Stimulated activated CD8-positive, alpha-beta memory T cell treated with anti-CD3 and anti-CD28 coated beads, Interleukin-2, amount 100 ng/mL, for 48 hours (primary cell): ENCODE data around the gene DAGLA.
A peak's percentile ranks its signal among the peaks of the same experiment; 100 is the strongest.

Experiments used
- DNase-seq, 2 donors: peaks; one replicate each; pipeline ENCODE4 v3.0.0-alpha.2; 2020; ENCODE audit warnings: low read depth in 2 of 2

Gene DAGLA

DNA sequence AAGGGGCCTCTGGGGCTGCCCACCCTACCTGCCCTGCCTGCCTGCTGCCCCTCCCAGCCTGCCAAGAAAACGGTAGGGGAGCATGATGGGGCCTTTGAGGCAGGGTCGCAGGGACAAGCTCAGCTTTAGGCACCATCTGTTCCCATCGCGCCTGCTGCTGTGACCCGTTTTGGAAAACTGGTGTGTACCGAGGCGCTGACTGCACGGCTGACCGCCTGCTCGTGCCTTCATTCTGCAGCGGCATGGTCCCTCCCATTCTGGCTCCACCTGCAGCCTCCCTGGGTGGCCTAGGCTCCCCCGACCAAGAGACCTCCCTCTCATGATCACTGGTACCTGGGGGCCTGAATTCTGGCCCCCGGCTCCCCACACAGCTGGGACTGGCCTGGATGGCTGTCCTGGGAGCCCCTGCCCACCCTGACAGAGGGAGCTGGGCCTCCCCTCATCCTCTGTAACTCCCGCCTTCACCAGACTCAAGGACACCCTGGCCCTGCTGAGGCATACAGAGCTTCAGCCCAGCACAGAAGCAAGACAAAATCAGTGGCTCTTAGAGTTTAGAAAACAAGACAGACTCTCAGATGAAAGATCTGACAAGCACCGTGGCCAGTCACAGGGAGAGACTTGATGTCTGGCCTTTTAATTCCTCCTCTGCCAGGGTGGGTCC lies 65.7 kb downstream of the DAGLA start:
- no peak for DNase-seq

DNA sequence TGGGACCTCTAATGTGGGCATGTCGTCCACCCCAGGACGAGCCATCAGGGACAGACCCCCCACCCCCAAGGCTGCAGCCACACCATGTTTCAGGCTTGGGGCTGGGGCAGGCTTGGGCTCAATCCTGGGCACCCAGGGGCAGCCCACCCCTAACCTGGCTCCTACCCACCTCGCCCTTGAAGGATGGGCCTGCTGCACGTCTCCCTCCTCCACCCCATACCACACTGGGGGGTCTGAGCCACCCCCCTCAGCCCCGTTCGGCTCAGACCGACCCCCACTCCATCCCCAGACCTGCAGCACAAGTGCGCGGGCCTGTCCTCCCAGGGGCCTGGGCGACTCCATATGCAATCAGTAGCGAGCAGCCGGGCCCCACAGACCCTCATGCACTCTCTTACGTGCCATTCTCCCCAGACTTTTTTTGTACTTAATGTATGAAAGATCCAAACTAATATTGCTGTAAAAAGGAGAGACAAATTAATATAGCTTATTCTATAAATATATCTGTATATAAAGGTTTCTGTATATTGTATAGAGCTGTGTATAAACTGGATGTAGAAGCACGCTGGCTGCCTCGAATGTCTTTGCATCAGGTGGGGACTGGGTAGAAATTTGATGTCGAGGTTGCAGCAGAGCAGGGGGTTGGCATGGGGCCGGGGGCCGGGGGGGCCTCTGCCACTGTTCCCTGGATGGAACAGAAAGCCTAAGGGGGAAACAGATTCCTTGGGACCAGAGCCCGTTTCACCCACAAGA lies 66.4 kb downstream of the DAGLA start:
- DNase-seq = no peak

DNA sequence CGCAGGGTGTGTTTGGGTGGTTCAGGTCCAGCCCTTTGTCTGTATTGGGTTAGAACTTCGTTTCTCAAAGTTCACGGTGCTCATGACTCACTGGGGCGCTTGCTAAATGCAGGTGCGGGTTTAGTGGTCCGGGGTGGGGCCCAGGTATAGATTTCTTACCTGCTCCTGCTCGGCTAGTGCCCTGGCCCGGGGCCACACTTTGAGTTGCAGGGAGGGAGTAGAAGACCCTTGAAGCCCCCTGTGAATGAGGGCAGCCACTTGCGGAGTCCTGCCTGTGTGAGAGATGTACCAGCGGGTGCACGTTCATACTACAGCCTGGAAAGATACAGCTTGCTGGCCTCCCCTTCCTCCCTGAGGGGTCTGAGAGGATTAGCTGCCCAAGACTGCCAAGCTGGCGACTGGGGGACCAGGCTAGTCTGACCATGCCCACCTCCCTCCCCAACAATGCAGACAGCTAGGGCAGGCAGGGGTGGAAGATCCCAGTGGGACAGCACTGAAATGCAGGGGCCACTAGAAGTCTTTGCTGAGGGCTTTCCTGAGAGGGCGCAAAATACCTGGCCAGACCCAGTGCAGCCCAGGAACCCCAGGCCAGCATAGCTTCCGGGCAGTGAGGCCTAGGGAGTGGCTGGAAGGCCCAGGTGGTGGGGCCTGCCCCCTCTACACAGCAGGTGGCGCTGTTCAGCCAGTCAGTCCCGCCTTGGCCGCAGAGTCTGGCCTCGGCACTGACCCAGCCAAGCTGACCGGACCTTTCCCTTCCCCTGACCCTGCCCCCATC lies 67.2 kb downstream of the DAGLA start:
- peak; percentile 25 to 40 for DNase-seq

DNA sequence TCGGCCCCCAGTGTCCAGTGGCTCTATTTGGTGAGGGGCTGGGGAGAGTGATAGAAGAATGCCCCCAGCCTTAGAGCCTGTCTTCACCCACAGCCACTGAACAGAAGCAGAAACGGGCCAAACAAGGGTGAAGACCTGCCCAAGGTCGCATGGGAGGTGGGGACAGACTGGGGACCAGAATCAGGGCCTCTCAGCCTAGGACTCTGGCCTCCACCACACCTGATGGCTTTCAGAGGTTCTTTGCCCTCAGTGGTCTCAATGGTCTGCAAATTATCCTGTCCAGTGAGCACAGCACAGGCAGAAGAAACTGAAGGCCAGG lies 67.7 kb downstream of the DAGLA start:
- DNase-seq = no peak

DNA sequence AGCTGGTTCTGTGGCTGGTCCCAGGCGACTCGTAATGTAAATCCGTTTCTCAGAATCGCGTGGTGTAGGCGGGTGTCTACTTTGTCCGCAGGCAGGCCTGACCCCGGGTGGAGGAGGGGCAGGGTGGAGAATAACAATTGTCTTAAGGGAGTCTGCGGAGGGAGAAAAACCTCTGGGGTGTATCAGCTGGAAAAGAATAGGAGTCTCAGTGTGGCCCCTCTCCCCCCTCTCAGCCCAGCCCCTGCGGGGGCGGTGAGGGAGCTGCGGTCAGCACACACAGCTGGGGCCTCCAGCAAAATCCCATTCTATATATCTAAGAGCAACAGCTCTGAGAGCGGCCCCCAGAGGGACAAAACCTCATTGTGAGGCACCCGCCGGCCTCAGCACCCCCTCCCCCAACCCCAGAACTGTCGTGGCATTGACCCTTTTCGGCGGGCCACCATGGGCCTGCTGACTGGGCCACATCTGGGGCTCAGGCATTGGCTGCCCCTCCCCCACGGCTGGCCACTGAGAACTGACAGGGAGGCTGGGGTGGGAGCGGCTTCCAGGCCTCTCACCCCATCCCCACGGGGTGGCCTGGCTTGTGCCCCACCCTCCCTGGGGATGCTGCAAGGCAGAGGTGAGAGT lies 69.5 kb downstream of the DAGLA start:
- DNase-seq = no peak

DNA sequence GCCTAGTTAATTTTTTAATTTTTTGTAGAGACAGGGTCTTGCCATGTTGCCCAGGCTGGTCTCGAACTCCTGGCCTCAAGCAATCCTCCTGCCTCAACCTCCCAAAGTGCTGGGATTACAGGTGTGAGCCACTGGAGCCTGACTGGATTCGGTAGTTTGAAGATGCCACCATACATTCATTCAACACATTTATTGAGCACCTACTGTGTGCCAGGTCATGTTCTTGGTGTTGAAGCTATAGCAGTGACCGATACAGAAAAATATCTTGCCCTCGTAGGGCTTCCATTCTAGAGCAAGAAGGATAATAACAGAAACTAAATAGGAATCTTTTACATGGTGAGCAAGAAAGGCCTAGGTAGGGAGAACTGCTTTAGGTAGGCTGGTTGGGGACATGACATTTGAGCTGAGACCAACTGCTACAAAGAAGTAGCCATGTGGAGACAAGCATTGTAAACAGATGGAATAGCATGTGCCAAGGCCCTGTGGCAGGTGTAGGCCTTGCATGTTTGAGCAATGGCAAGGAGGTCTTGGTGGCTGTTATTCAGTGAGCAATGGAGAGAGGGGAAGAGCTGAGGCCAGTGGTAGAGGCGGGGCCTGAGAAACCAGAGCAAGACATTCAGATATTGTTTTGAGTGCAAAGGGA lies 70.6 kb downstream of the DAGLA start:
- no peak for DNase-seq

DNA sequence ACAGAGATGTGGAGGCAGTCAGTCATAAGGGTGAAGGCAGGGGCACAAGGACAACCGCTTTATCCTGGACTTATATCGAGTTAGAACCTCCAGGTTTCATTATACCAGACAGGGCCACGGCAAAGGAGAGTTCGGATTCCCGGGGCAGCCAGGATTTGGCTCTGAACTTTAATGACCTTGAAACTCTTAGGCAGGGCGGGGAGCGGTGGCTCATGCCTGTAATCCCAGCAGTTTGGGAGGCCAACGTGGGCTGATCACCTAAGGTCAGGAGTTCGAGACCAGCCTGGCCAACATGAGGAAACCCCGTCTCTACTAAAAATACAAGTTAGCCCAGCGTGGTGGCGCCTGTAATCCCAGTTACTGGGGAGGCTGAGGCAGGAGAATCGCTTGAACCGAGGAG lies 71.2 kb downstream of the DAGLA start:
- DNase-seq = no peak

DNA sequence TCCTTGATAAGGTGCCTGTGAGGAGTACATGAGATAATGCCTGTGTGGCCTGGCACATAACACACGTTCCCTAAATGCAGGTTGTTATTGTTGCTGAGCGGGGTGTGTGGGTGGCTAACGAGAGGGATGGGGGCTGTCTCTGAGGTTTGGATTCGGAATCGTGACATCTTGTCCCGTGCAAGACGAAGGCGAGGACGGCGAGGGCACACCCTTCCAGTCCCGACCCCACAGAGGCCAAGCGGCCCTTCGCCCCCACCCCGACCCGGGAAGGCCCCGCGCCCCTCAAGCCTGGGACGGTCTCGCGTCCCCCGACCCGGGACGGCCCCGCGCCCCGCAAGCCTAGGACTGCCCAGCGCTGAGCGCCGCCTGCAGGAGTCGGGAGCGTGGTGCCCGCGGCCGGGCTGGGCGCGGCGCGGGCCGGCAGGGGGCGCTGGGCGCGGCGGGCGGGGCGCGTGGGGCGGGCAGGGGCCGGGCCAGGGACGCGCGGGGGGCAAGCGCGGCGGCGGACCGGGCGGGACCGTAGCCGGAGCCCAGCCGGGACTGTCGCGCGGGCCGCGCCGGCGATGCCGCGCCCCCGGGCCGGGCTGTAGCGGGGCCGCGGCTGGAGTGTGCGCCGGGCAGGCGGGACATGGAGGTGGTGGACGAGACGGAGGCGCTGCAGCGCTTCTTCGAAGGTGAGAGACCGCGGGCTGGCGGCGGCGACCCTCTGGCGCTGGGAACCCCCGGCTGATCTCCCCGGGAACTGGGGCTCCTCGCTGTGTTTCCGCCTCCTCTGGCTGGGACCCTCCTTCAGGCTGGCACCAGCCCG lies 72.1 kb downstream of the DAGLA start, which contains the start of gene MYRF:
MYRF (plus strand) TSS at position 520 of the 808 bp plus-strand sequence; CDS start at position 629, 109 bp downstream.
- DNase-seq = peak; percentile 43 to 48

DNA sequence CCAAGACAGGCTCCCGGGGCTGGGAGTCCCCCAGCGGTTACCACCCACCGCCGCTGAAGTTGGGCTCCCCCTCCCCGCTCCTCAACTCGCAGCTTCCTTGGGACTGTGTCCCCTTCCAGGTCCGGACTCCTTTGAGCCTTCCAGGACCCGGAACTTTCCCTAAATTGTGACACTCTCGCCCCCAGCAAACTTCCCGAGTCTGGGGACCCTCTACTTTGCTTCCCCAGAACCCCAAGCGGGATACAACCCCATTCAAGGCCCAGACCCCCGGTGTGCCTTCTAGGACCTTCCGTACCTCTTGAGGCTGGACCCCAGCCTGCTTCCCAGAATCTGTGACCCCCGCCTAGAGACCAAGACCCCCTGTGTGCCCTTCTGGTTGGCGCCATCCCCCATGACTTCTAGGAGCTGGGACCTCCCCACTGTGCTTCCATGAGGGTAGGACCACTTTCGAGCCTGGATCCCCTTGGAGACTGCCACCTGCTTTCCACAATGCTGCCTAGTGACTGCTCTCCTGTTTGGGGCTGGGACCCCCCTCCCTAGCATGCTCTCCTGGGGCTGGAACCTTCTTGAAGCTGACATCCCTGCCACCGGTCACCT lies 72.8 kb downstream of the DAGLA start:
- DNase-seq = no peak

DNA sequence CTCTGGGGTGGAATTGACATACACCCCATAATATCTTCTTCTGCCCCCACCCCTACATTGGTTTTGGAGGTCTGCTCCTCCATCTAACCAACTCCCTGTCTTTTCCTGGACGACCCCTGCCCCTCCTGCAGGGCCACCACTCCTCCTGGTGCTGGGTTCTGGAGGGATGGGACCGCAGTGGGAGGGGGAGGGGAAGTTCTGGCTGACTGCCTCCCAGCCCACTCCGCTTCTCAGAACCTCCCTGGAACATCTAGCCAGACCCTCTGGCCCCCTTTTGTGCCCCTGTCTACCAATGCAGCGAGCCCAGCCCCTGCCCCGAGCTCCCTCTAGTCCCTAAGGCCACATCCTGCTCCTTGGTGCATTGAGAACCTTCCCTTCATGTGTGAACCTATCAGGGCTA lies 73.5 kb downstream of the DAGLA start:
- no peak for DNase-seq

DNA sequence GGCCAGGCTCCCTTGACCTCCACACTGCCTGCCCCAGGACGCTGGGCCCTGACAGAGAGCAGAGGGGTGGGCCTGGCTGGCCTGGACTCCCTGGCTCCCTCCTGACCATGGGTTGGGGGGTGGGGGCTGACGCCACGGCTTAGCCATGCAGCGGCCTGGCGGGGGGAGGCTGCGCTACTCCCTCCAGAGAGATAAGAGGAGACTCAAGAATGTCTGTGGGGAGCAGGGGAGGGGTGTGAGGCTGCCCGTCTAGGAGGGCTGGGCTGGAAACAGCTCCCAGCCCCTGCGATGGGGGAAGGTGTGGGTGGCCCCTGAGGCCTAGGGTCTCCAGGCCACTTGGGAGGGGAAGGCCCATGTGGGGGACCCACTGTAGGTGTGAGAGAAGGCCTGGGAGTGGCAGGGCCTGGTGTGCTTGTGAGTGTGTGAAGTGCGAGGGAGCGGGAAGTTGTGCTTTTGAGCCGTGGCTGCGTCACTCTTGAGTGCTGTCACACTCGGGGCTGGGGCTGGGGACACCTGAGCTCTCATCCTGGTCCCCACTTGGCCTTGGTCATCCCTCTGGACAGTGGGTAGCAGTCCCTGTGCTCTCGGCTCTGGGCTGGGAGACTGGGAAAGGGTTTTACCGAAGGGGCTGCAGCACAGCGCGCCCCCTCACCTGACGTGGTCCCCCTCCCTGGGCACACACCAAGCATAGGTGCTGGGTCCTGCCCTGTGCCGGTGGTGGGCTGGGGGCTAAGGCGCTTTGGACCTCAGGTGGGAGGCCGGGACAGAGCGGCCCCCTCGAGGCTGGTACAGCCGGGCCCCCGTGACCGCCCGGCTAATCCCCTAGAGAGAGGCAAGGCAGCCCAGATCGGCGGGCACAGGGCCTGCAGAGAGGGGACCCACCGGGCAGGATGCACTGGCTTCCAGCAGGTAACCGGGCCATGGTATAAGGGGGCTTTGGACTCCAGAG lies 74.6 kb downstream of the DAGLA start:
- DNase-seq = no peak

DNA sequence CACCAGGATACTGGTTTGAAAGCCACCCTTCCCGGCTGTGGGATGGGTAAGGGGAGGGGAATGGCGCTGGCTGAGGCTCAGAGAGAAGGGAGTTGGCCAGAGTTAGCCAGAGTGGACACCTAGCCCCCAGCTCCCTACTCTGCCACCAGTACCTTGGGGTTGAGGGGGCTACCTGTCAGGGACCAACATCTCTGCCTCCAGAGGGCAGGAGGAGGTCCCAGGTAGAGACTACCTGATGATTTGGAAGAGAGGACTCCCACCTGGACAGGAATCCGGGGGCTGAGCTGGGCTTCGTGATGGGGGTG lies 75.9 kb downstream of the DAGLA start:
- no peak for DNase-seq

DNA sequence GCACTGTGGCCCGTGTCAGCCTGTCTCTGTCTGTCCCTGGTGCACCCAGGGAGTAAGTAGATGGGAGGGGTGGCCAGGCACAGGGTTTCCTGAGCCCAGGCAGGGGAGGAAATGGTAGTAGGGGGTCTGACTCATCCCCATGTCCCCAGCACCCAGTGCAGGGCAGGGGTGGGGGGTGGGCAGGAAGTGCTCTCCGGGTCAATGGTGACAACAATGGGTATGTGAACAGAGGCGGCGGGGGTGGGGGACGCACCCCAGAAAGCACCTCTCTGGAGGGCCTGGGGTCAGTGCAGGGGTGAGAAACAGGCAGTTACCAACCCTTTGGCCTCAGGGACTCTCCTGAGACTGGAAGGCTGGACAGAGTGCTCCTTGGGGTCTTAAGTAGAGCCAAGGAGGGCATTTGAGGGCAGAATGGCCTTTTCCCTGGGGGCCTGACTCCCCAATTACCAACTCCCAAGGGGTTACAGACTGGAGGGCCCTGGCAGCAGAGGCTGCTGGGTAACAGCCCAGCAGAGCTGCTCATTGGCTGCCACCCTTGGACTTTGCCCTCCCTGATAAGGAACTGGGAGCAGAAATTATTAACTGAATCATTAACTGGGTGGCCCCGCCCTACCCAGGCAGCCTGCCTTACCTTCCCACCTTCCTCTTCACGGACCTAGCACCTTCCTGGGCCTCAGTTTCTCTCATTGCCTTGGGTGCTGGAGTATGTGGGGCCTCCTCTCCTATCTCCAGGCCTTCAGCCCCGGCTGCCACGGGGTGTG lies 76.4 kb downstream of the DAGLA start:
- DNase-seq = peak in 1 of 2 donors; percentile 31

DNA sequence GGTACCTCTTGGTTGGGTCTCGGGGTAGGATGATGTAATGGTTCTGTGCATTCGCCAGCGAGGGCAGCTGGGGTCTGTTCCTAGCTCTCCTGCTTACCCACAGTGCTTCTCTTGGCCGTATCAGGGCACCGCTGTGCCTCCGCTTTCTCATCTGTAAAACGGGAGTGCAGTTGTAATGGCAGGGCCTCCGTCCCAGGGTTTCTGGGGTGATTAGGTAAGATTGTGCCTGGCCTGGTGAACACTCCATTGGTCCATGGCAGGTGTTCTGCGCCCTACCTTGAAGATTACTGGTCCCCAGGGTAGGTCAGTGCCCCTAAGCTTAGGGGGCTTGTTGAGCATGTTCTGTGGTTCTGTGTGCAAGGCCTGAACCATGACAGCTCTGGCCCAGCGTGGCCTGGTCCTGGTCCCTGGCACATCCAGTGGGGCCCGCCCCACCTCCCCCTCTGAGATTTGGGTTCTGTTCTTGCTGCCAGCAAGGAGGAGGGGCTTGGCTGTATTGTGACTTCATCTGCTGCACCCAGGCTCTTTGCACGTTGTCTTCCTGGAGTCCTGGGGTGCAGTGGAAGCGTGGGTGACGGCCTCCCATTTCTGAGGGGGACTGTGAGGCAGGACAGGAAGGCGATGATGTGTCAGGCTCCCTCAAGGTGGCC lies 77.1 kb downstream of the DAGLA start:
- DNase-seq = no peak

DNA sequence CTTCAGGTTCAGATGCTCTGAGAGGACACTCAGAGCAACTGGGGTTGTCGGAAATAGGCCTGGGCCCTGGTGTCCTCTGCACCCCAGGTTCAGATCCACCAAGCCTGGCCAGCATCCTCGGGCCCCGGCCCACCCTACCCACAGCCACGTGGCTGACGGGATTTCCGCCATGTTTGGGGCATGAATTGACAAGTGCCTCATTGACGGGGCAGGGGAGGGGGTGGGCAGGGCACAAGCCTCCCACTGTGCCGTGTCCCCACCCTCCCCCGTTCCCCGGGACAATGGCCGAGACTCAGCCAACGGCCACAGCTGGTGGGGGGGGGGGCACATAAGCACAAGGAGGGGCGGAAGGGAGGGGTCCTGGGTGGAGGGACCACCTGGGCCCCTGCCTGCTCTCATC lies 80.8 kb downstream of the DAGLA start:
- DNase-seq = no peak

DNA sequence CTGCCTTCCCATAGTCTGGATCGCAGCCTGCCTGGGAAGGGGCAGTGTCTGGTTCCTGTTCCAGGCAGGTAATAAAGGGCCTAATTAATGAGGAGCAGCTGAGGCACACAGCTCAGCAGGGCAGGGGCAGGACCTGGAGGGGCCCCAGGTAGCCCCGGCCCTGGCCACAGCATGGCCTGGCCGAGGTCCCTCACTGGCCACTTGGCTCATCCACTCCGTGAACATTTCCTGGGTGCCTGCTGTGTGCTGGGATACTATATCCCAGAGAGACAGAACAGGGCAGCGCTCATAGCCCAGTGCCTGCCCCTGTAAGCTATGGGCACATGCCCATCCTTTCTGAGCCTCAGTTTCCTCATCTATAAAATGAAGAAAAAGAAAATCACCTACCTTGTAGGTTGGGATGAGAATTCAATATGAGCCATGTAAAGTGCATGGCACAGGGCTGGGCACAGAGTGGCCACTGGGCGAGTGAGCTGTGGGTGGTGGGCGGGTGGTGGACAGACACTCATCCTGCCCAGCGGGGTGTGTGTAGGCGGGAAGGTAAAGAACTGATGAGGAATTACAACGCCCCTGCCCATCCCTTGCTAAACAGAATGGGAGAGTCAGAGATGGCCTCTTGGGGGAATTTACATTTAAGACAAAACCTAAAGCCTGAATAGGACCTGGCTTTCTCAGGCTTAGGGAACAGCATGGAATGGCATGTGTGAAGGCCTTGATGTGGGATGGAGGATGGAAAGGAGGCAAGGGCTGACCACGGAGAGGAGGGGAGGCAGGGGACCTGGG lies 81.4 kb downstream of the DAGLA start:
- no peak for DNase-seq

DNA sequence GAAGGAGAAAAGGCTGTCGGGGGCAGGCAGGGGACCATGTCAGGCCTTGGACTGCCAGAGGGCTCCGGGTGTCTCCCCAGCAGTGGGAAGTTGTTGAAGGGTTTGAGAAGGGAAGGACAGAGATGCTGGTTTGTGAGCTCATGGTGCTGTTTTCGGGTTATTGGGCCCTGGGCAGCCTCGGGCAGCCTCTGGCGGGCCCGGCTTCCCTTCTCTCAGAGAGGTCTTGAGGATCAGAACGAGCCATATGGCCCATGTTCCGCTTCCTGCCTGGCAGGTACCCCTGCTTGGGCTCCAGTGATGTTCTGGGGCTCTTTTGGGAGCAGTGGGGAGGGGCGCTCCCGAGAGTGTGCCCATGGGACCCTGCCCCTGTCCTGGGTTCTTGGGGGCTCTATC lies 82.0 kb downstream of the DAGLA start:
- DNase-seq = no peak

DNA sequence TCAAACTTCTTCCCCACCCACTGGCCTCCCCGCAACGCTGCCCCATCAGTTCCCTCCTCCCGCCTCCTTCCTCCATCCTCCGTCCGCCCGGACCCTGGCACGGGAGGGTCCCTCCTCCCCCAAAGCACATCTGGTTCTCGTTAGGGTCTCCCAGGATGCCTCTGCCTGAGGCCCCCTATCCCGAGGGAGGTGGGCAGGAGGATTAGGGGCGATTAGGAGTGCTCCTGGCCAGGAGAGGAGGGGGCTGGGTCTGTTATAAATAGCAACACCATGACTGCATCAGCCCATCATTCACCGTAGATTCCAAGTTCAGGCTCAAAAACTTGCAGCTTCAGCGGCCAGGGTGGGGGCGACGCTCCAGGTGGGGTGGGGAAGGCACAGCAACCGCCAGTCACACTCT lies 82.6 kb downstream of the DAGLA start:
- DNase-seq = no peak
